Suppressor macrophage treated with lipopolysaccharide for 1 hour (primary cell): ENCODE data around the gene RGS3.
A peak's percentile ranks its signal among the peaks of the same experiment; 100 is the strongest.

ENCODE experiments used
- DNase-seq, 3 donors: peaks; one replicate each; pipeline ENCODE4 v3.0.0-alpha.2; 2020 to 2022

Gene RGS3

DNA sequence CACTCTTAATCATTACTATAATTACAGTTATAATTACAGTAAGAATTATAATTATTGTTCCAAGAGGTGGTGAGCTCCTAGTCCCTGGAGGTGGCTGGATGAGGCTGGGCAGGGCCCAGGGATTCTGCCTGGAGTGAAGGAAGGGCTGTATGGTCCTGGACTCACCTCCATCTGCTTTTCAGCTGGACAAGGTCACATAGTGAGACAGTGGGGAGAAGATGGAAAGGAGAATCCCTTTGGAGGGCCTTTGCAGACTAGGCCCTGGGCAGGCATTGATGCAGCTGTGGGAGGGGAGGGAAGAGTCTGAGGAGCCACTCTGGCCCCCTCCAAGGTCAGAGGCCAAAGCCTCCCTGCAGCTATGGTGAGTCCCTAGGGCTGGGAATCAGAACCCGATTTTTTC lies 125.4 kb downstream of the RGS3 start:
- DNase-seq: no peak

GRCh38 chr9:113589407-113589806 lies 125.9 kb downstream of the RGS3 start:
- no peak for DNase-seq

DNA sequence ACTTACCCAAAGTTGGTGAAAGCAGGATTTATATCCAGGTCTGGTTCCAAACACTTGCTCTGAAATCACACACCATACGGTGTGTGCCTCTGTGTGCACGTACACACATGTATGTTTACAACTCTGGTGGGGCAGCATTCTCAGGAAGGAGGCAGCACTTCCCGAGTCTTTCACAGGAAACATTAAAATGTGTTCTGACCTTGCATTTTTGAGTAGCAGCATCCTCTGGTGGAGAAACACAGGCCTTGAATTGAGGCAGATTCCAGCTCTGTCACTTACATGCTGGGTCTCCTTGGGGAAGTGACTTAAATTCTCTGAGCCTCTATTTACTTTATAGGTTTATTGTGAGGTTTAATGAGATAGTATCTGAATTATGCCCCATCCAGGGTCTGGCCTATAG lies 126.4 kb downstream of the RGS3 start:
- DNase-seq: peak; percentile 38 to 63 (median 62)

DNA sequence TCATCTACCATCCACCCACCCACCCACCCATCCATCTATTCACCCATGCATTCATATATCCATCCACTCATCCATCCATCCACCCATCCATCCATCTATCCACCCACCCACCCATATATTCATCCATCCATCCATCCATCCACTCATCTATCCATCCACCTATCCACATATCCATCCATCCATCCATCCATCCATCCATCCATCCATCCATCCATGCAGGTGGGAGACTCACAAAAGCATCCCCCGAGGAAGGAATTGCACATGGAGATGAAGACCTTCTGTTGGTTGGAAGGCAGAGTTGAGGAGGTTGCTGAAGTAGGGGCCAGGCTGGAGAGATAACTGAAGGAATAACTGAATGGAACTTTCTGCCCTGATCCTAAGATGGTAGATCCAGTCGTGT lies 126.9 kb downstream of the RGS3 start:
- DNase-seq: no peak

DNA sequence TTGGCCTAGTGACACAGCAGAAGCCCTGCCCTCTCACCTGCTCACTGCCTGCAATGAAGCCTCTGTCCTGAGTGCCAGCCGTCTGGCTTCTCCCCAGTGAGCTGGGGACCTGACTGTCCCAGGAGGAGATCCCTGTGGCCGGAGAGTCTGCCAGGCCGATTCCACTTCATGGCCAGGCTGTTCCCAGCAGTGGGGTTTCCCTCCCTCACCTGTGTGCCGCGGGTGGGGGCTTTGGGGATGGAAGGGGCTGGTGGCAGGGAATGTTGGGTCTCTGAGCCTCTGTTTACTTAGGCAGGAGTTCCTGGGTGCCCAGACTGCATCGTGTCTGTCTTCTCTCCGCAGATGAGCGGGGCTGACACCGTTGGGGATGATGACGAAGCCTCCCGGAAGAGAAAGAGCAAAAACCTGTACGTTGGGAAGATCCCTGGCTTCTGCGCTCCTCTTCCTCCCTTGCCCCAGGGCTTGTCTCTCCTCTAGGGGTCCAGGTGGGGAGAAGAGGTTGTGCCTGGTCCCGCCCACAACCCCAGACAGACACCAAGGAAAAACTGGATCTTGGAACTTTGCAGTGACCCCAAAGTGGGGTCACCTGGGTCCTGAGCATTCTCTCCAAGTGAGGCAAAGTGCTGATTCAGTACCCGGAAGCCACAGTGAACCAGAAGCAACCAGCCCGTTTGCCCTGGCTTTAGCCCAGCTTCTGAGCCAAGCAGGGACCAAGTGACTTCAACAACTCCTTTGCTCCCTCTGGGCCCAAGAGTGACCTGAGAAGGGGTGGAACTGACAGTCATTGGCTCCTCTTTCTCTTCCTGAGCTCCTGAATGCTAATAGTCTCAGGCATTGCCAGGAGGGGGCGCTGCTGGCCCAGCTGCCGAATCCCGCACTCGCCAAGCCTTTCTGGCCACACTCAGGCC lies 127.7 kb downstream of the RGS3 start:
- DNase-seq: peak; percentile 84 to 89 (median 86)

DNA sequence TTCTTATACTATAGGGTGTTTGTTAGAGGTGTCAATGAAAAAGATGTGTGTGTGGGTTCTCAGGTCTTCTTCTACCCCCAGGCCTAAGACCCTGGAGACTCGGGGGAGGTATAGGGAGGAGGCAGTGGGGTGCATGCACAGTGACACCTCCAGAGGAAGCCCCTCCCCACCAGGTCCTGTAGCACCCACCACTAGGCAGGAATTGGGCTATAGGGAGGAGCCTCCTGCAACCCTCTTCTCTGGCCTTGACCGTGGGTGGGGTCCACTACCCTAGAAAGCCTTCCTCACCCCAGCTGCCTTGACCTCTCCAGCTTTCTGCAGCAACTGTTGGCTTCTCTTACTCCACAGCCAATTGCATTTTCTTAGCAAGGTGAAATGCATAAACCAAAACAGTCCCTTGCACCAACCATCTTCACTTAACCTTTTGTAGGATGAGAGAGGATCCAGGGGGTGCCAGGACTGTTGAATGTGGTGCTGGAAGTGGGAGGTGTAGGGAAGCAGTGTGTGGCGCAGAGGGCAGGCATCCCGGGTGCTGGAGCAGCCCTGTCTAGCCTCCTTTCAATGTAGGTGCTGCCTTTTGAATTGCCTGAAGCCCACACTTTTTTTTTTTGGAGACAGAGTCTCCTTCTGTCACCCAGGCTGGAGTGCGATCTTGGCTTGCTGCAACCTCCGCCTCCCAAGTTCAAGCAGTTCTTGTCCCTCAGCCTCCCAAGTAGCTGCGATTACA lies 128.5 kb downstream of the RGS3 start:
- DNase-seq: no peak

DNA sequence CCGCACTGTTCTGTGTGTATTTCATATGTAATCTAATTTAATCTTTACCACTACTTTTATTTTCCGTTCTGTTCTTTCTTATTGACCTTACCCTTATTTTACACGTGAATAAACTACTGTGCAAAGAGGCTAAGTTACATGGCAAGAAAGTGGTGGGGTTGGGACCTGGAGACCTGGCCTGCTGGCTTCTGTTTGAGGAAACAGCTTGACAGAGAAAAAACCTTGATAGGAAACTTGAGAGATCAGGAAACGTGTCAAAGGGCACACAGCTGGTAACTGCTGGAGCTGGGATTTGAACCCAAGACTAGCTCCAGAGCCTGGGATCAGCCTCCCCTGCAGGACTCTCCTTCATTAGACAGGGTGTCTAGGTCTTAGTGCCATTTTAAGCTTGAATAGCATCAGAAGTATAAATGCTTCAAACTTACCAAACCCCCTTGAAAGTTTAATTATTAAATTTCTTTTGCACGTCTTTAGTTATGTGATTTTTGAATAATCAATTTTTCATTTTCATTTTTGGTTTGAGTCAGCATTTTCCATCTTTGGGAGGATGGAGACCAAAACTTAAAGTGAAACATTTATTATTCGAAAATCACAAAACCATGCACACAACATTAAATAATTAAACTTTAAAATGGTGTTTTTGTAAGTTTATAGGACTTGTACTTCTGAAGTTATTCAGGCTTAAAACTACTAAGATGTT lies 129.5 kb downstream of the RGS3 start:
- no peak for DNase-seq

- DNase-seq: peak; percentile 84 to 92 (median 91)
Measured at GRCh38 chr9:113593682-113594281, 130.3 kb downstream of the RGS3 start.

GRCh38 chr9:113594484-113595299 lies 131.2 kb downstream of the RGS3 start:
- no peak for DNase-seq

DNA sequence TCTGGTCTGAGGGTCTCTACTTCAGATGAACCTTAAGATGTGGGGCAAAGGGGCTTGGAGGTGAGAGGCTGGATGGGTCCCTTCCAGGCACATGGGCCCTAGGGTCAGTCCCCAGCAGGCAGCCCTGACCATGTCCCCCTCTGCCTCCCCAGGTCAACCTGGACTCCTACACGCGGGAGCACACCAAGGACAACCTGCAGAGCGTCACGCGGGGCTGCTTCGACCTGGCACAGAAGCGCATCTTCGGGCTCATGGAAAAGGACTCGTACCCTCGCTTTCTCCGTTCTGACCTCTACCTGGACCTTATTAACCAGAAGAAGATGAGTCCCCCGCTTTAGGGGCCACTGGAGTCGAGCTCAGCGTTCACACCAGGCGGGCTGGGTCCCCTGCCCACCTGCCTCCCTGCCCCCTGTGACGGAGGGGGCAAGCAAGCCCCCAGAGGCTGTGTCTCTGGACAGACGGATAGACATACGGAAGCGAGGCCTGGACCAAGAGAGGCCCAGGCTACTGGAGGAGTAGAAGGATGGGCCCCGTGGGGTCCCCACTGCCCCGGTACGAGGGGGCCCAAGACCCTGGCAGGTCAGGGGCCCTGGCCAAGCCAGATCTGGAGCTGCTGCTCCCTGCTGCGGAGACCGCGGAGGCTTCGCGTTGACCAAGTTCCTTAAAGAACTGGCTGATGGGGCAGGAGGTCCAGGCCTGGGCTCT lies 133.2 kb downstream of the RGS3 start:
- no peak for DNase-seq

DNA sequence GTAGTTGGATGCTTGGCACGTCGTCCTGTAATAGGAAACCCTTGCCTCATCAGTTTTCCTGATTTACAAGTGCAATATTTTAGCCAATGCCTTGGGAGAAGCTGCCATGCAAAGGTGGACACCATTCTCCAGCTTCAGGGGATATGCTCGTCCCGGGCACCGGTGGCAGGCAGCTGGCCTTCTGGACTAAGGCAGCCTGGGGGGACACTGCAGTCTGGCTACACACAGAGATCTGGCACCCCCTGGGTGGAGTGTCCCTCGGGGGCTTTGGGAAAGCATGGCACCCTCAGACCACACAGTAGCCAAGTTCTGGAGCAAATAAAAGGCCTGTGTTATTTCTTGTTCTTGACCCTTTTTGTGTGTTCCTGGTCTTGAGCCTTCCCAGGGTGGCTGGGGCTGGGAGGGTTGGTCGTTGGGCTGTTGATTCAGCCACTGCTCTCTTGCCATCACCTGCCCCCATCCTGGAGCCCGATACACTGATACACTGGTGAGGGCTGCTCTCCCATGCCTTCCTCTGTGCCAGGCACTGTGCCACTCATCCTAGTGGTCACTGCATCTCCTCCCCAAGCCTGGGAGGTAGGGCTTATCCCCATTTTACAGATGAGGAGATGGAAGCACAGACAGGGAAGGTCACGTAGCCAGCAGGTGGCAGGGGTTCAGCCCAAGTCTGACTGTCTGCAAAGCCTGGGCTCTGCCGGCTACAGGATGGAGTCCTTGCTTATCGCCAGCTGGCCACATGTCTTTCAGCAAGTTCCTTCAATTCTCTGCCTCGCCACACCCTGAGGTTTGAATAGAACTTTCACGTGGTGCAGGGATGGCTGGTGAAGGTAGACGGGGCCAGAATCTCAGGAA lies 134.1 kb downstream of the RGS3 start:
- no peak for DNase-seq

DNA sequence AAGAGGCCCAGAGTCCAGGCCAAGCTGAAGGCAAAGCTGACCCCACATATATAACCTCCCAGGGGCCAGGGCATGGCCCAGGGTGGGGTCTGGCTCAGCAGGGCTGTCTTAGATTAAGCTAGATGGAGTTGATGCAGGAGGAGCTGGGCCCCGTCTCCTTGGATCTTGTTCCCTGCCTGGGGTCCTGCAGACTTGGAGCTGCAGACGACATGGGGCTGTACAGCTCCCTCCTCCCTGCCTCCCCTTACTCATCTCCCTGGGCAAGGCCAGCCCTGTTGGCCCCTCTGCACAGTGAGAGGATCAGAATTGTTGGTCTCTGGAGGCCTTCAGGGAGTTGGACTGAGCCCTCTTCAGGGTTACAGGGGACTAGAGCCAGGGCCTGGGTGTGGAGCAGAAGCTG lies 134.9 kb downstream of the RGS3 start:
- no peak for DNase-seq

GRCh38 chr9:113598883-113599282 lies 135.4 kb downstream of the RGS3 start:
- DNase-seq: no peak

GRCh38 chr9:113599646-113600022 lies 136.1 kb downstream of the RGS3 start:
- DNase-seq: no peak

DNA sequence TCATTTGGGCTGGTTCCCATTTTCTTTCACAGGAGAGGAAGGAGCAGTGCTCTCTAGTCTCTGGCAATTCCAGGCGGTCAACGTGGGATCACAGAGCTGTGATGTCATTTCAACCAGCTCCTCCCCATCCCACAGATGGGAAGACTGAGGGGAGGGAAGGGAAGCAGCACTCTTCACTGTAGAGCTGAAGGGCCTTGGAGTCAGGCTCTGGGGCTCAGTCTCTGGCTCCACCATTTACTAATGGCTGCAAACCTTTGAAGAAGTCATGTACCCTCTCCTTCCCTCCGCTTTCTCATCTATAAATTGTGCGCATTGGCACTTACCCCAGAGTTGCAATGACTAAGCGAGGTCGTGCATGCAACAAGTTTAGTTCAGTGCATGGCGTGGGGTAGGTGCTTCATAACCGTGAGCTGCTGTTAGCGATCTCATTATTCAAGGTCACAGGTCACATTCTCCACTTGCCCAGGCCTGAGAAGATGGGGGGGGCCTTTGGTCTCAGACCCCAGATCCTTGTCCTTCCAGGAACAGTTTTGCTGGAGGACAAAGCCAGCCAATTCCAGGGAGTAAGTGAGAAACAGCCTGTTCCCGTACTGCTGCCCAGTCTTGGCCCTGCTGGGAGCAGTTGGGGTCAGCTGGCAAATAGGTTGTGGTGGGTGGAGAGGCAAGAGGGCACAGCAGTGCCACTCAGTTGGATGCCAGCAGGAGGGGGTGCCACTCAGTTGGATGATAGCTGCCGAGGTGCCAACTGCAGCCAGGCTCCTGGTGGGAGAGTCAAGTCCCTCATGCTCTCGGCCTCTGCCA lies 136.7 kb downstream of the RGS3 start:
- DNase-seq: peak; percentile 53 to 63 (median 57)

DNA sequence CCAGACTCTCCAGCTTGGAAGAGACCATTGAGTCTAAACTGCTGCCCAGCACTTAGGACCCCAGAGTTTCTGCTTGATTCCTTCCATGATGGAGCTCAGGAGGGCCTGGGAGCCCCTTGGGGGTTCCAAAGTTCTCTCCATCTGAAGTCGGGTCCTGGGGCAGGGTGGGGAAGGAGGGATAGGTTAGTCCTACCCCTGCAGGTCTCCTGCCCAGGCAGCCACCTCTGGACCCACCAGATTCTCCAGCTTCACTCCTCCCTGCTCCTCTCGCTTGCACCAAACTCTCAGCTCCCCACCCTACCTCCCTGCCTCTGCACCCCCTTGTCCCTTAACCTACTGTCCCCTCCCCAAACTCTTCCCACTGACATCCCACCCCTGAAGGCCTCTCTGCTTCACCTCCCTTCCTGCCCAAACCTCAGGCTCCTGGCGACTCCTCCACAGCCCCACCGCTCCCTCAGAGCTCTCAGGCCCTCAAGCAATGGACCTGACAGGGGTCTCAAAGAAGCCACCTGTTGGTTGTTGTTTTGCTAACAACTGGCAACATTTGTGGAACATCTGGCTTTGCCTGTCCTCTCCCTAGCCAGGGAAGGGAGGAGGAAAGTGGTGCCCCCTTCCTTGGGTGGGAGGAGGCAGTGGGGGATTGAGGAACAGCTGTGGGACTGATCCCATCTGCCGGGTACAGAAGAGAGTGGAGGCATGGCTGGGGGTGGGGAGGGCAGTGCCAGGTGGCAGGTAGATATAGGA lies 137.5 kb downstream of the RGS3 start:
- DNase-seq: no peak

GRCh38 chr9:113601656-113602055 lies 138.1 kb downstream of the RGS3 start:
- DNase-seq: no peak

GRCh38 chr9:113602126-113603047 lies 138.9 kb downstream of the RGS3 start:
- peak; percentile 90 to 95 (median 92) for DNase-seq
